D721Med (cell line): ENCODE data around the gene SPATA31D4.
"Not testable (repeated sequence)": the region's sequence is repeated elsewhere in the genome, so short reads cannot be mapped to it uniquely, and the experiment has no call there.

ENCODE experiments used
- DNase-seq: peaks from one replicate; pipeline ENCODE4 v3.0.0; 2011; ENCODE audit warnings: low spot score; ENCODE audit not compliant: insufficient read length
- FAIRE-seq: peaks from 2 replicates; lab custom pipeline; 2011; peaks lifted over from hg19 to GRCh38; lab: Jason Lieb, UNC
- CTCF ChIP-seq: IDR thresholded peaks from 2 replicates; pipeline ENCODE4 v1.5.1; 2012; ENCODE audit warnings: mild to moderate bottlenecking, control low read depth; ENCODE audit not compliant: insufficient read depth; ENCODE audit errors: missing control alignments

SPATA31D4 gene

GRCh38 chr9:81915801-81916505 lies 12.3 kb upstream of the SPATA31D4 start:
- DNase-seq = no peak
- no peak for TF ChIP-seq CTCF
- FAIRE-seq = no peak

GRCh38 chr9:81918507-81918906 lies 9.7 kb upstream of the SPATA31D4 start:
- DNase-seq, FAIRE-seq: not testable (repeated sequence)

GRCh38 chr9:81930147-81930546 lies 1.9 kb downstream of the SPATA31D4 start:
- DNase-seq, FAIRE-seq: not testable (repeated sequence)

- FAIRE-seq, DNase-seq: not testable (repeated sequence)
Measured at GRCh38 chr9:81933547-81933946, 5.3 kb downstream of the SPATA31D4 start.

GRCh38 chr9:81943393-81943792 lies 15.2 kb downstream of the SPATA31D4 start, which contains the start of gene SPATA31D3:
SPATA31D3 (plus strand) TSS chr9:81943500; CDS start chr9:81943586, 86 bp downstream.
- not testable (repeated sequence) for FAIRE-seq, DNase-seq

GRCh38 chr9:81948650-81949049 lies 20.4 kb downstream of the SPATA31D4 start:
- DNase-seq, FAIRE-seq: not testable (repeated sequence)

GRCh38 chr9:81953096-81953495 lies 24.9 kb downstream of the SPATA31D4 start:
- no peak for TF ChIP-seq CTCF
- FAIRE-seq = no peak

GRCh38 chr9:81955625-81956024 lies 27.4 kb downstream of the SPATA31D4 start:
- DNase-seq (no peak), FAIRE-seq (no peak)
- TF ChIP-seq CTCF = no peak

More at GRCh38 chr9:81953096-81953495, 24.9 kb downstream of the SPATA31D4 start:
- DNase-seq = no peak

- TF ChIP-seq CTCF = no peak
- FAIRE-seq (no peak), DNase-seq (no peak)
Measured at GRCh38 chr9:81964218-81965171, 36.3 kb downstream of the SPATA31D4 start.
